ENCODE data around the gene SKP2. TPM values are rescaled to one million over a fixed set of nuclear protein-coding genes. Genes with fewer than 3 reads are reported as not detected.

Gene SKP2
- total RNA-seq, 4 donors from 2014 or later, result 6.9 to 12.8 (median 8.6) TPM

GRCh38 chr5:36150676-36151433 is 1.1 kb upstream of the SKP2 start:
- peak overlapping the region; percentile 75 for H3K4me3 ChIP-seq (ENCODE audit: low read depth, poor library complexity, severe bottlenecking)
- DNase-seq (ENCODE audit: low spot score in 2 of 2), result no peak
- TF ChIP-seq POLR2A (IDR thresholded peaks at IDR 0.05) (no peak), CTCF (IDR thresholded peaks at IDR 0.05) (no peak)
- 1 to 2% methylated on average over 23 of the region's 23 CpGs for WGBS, 2 donors
- intact Hi-C loops (cut with DNase I; ENCODE audit: low total_unique reads), result no loop called here

GRCh38 chr5:36152324-36153297 is 700 bp downstream of the SKP2 start:
- H3K4me3 ChIP-seq (ENCODE audit: low read depth, poor library complexity, severe bottlenecking), result peak overlapping the region; percentile 75
- WGBS, 2 donors, result 4% methylated on average over 24 of the region's 24 CpGs
- TF ChIP-seq CTCF (IDR thresholded peaks at IDR 0.05) (no peak), POLR2A (IDR thresholded peaks at IDR 0.05) (no peak)
- intact Hi-C loops (cut with DNase I; ENCODE audit: low total_unique reads), result no loop called here
- DNase-seq (ENCODE audit: low spot score in 2 of 2), result no peak

- intact Hi-C loops (cut with DNase I; ENCODE audit: low total_unique reads), result no loop called here
- TF ChIP-seq POLR2A (IDR thresholded peaks at IDR 0.05) (no peak), CTCF (IDR thresholded peaks at IDR 0.05) (no peak)
- 67 to 68% methylated on average over 7 of the region's 7 CpGs for whole genome bisulfite sequencing, 2 donors
- no peak for DNase-seq (ENCODE audit: low spot score in 2 of 2)
- no peak overlapping the region for H3K4me3 ChIP-seq (ENCODE audit: low read depth, poor library complexity, severe bottlenecking)
Measured at GRCh38 chr5:36153298-36153677, 1.4 kb downstream of the SKP2 start.

- intact Hi-C loops (cut with DNase I; ENCODE audit: low total_unique reads), result no loop called here
- TF ChIP-seq POLR2A (IDR thresholded peaks at IDR 0.05) (no peak), CTCF (IDR thresholded peaks at IDR 0.05) (no peak)
- no peak overlapping the region for H3K4me3 ChIP-seq (ENCODE audit: low read depth, poor library complexity, severe bottlenecking)
- 88 to 90% methylated on average over 4 of the region's 4 CpGs for WGBS, 2 donors
- no peak for DNase-seq (ENCODE audit: low spot score in 2 of 2)
Measured at GRCh38 chr5:36153726-36154125, 1.8 kb downstream of the SKP2 start.

- intact Hi-C loops (cut with DNase I; ENCODE audit: low total_unique reads), result no loop called here
- no peak for DNase-seq (ENCODE audit: low spot score in 2 of 2)
- H3K4me3 ChIP-seq (ENCODE audit: low read depth, poor library complexity, severe bottlenecking), result no peak overlapping the region
- TF ChIP-seq CTCF (IDR thresholded peaks at IDR 0.05) (no peak), POLR2A (IDR thresholded peaks at IDR 0.05) (no peak)
- WGBS, 2 donors, result 88 to 90% methylated on average over 7 of the region's 7 CpGs
Measured at GRCh38 chr5:36155291-36155690, 3.4 kb downstream of the SKP2 start.

Measured in lower leg skin (tissue), 4 donors.